Measurements from ENCODE around the gene GABRP.

GRCh38 chr5:170755679-170756456 lies 27.7 kb upstream of the GABRP start:
- TF ChIP-seq POLR2A (IDR thresholded peaks at IDR 0.05) = no peak
- TF ChIP-seq, protein P1, sequence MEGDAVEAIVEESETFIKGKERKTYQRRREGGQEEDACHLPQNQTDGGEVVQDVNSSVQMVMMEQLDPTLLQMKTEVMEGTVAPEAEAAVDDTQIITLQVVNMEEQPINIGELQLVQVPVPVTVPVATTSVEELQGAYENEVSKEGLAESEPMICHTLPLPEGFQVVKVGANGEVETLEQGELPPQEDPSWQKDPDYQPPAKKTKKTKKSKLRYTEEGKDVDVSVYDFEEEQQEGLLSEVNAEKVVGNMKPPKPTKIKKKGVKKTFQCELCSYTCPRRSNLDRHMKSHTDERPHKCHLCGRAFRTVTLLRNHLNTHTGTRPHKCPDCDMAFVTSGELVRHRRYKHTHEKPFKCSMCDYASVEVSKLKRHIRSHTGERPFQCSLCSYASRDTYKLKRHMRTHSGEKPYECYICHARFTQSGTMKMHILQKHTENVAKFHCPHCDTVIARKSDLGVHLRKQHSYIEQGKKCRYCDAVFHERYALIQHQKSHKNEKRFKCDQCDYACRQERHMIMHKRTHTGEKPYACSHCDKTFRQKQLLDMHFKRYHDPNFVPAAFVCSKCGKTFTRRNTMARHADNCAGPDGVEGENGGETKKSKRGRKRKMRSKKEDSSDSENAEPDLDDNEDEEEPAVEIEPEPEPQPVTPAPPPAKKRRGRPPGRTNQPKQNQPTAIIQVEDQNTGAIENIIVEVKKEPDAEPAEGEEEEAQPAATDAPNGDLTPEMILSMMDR (IDR thresholded peaks at IDR 0.05) = no peak
